Activated T-cell treated with anti-CD3 and anti-CD28 coated beads for 24 hours (primary cell): ENCODE data around the gene LGR6.
"Not testable (repeated sequence)": the region's sequence is repeated elsewhere in the genome, so short reads cannot be mapped to it uniquely, and the experiment has no call there.

Experiments
- DNase-seq: peaks from one replicate; pipeline ENCODE4 v3.0.0-alpha.2; 2020; ENCODE audit warnings: low read depth

LGR6 gene, protein sequence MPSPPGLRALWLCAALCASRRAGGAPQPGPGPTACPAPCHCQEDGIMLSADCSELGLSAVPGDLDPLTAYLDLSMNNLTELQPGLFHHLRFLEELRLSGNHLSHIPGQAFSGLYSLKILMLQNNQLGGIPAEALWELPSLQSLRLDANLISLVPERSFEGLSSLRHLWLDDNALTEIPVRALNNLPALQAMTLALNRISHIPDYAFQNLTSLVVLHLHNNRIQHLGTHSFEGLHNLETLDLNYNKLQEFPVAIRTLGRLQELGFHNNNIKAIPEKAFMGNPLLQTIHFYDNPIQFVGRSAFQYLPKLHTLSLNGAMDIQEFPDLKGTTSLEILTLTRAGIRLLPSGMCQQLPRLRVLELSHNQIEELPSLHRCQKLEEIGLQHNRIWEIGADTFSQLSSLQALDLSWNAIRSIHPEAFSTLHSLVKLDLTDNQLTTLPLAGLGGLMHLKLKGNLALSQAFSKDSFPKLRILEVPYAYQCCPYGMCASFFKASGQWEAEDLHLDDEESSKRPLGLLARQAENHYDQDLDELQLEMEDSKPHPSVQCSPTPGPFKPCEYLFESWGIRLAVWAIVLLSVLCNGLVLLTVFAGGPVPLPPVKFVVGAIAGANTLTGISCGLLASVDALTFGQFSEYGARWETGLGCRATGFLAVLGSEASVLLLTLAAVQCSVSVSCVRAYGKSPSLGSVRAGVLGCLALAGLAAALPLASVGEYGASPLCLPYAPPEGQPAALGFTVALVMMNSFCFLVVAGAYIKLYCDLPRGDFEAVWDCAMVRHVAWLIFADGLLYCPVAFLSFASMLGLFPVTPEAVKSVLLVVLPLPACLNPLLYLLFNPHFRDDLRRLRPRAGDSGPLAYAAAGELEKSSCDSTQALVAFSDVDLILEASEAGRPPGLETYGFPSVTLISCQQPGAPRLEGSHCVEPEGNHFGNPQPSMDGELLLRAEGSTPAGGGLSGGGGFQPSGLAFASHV

DNA sequence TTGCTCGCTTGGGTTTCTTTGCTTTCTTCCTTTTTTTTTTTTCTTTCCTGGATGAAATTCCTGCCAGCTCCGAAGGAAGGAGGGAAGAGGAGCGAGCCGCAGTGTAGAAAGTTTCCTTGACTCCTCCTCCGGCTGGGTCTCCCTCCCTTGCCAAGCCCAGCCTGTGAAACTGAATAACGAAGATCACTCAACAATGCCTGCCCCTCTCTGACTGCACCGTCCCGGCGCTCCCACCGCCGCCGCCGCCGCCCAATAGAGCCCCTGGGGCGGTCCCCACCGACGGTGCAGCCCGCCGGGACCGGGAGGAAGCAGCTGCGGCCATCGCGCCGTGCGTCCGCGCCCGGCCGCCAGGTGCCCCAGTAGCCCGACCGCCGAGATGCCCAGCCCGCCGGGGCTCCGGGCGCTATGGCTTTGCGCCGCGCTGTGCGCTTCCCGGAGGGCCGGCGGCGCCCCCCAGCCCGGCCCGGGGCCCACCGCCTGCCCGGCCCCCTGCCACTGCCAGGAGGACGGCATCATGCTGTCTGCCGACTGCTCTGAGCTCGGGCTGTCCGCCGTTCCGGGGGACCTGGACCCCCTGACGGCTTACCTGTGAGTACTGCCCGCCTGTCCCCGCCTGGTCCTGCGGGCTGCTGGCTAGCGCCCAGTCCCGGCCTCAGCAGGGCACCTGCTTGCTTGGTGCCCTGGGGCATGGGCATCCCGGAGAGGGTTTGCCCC is at the start of gene LGR6:
TSS of gene LGR6 (plus strand) at position 186 of the 714 bp plus-strand sequence. CDS start at position 377, 191 bp downstream.
- DNase-seq, result no peak

- peak; percentile 62 for DNase-seq
Observed at GRCh38 chr1:202144402-202145067, 49.1 kb upstream of the LGR6 start, which contains the start of gene ARL8A. TSS of gene ARL8A (minus strand) at chr1:202144737. CDS start at chr1:202144572, 165 bp downstream.

- DNase-seq, result no peak
Observed at GRCh38 chr1:202145068-202145743, 48.4 kb upstream of the LGR6 start.

DNA sequence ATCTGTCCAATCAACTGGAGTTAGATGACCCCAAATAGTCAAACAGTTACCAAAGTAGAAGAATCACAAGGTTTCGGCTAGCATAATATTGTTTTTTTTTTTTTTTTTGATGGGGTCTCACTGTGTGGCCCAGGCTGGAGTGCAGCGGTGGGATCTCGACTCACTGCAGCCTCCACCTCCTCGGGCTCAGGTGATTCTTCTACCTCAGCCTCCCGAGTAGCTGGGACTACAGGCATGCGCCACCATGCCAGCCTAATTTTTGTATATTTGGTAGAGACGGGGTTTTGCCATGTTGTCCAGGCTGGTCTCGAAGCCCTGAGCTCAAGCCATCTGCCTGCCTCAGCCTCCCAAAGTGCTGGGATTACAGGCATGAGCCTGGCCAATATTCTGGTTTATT is 47.9 kb upstream of the LGR6 start:
- not testable (repeated sequence) for DNase-seq

DNA sequence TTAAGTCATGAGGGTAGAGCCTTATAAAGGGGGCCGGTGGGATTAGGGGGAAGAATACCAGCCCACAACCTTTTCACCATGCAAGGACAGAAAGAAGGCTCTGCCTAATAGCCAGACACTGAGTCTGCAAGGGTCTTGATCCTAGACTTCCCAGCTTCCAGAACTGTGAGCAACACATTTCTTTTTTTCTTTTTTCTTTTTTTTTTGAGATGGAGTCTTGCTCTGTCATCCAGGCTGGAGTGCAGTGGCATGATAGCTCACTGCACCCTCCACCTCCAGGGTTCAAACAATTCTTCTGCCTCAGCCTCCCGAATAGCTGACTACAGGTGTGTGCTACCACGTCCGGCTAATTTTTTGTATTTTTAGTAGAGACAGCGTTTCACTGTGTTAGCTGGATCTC is 47.3 kb upstream of the LGR6 start:
- no peak for DNase-seq

- DNase-seq, result no peak
Observed at GRCh38 chr1:202146993-202147392, 46.6 kb upstream of the LGR6 start.

- no peak for DNase-seq
Observed at GRCh38 chr1:202148391-202148790, 45.2 kb upstream of the LGR6 start.

GRCh38 chr1:202149566-202149965 is 44.0 kb upstream of the LGR6 start:
- no peak for DNase-seq

GRCh38 chr1:202150187-202150586 is 43.4 kb upstream of the LGR6 start:
- DNase-seq, result no peak

DNA sequence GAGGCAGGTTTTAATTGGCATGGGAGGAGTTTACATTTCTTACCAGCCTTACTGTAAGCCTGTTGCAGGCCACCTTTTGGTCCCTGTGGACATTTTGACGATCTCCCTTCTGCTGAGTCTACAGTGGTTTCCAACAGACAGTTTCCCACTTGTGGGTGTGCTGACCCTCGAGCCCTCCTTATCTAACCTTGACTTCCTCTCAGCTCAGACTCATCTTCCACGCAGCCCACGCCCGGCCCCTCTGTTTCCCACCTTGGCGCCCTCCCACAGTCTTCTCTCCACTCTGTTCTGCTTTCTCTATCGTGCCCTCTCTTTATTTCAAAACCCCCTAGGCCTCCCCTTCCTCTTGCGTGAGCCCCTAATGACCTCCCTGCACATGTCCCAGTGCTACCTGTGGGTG is 43.0 kb upstream of the LGR6 start:
- DNase-seq, result no peak

GRCh38 chr1:202151045-202151444 is 42.6 kb upstream of the LGR6 start:
- DNase-seq, result no peak

GRCh38 chr1:202152399-202152798 is 41.2 kb upstream of the LGR6 start:
- no peak for DNase-seq

GRCh38 chr1:202153284-202153683 is 40.3 kb upstream of the LGR6 start:
- DNase-seq, result no peak

GRCh38 chr1:202154148-202154765 is 39.3 kb upstream of the LGR6 start:
- no peak for DNase-seq

GRCh38 chr1:202154766-202155477 is 38.7 kb upstream of the LGR6 start:
- DNase-seq, result no peak

DNA sequence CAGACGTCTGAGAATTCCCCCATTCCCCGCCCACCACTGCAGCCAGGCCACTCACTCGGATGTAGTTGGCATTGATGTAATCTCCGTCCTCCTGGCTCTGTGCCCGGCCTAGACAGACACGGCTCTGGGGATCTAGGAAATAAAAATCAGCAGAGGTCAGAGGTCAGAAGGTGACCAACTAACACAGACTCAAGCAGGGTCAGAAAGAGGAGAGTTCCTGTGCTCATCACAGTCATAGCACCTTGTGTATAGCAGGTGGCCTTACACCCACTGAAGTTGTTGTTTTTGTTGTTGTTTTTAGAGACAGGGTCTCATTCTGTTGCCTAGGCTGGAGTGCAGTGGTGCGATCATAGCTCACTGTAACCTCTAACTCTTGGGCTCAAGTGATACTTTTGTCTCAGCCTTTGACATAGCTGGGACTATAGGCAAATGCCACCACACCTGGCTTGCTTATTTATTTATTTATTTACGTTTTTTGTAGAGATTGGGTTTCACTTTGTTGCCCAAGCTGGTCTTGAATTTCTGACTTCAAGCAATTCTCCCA is 38.0 kb upstream of the LGR6 start:
- no peak for DNase-seq

GRCh38 chr1:202156590-202156989 is 37.0 kb upstream of the LGR6 start:
- DNase-seq, result no peak

- DNase-seq, result no peak
Observed at GRCh38 chr1:202157945-202158344, 35.7 kb upstream of the LGR6 start.

GRCh38 chr1:202158810-202159533 is 34.6 kb upstream of the LGR6 start:
- DNase-seq, result no peak
